Activated T-cell treated with anti-CD3 and anti-CD28 coated beads for 48 hours (primary cell): ENCODE results near the gene FREM2.

Experiments used
- DNase-seq: peaks from one replicate; pipeline ENCODE4 v3.0.0-alpha.2; 2020; ENCODE audit warnings: low read depth

Gene FREM2

DNA sequence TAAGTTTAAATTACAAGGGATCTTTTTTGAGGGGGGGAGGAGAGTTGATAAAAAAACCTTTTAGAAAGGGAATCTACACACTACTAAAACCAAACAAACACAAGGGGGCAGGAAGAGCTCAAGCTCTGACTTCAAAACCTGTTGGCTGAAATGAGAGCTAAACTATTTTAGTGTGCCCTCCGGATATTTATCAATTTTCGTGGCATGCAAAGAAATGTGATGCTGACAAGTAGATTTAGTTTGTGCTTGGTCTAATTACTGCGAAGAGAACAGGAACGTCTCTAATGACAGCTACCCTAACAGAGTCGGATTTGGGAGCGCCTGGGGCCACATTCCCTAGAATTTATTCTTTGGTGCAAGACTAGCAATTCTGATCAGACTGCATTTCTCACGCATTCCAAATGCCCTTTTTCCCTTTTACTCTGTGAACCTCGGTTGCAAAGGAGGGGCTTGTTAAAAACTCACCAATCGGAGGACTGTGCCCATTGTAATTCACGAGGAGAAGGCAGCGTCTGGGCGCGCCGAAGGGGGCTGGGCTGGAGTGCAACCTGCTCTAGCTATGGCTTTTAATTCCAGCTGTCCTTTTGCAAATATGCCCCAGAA, 802 bp upstream of the FREM2 start:
- DNase-seq = no peak

DNA sequence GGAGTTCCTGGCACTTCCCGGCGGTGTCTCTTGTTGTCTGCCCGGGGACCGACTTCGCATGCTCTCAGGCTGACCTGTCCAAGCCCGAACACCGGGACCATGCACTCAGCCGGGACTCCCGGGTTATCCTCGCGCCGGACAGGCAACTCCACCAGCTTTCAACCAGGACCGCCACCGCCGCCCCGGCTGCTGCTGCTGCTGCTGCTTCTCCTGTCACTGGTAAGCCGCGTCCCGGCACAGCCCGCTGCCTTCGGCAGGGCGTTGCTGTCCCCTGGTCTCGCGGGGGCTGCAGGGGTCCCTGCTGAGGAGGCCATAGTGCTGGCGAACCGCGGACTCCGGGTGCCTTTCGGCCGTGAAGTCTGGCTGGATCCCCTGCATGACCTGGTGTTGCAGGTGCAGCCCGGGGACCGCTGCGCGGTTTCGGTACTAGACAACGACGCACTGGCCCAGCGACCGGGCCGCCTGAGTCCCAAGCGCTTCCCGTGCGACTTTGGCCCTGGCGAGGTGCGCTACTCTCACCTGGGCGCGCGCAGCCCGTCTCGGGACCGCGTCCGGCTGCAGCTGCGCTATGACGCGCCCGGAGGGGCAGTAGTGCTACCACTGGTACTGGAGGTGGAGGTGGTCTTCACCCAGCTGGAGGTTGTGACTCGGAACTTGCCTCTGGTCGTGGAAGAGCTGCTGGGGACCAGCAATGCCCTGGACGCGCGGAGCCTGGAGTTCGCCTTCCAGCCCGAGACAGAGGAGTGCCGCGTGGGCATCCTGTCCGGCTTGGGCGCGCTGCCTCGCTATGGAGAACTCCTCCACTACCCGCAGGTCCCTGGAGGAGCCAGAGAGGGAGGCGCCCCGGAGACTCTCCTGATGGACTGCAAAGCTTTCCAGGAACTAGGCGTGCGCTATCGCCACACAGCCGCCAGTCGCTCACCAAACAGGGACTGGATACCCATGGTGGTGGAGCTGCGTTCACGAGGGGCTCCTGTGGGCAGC, 661 bp downstream of the FREM2 start:
- DNase-seq = no peak

DNA sequence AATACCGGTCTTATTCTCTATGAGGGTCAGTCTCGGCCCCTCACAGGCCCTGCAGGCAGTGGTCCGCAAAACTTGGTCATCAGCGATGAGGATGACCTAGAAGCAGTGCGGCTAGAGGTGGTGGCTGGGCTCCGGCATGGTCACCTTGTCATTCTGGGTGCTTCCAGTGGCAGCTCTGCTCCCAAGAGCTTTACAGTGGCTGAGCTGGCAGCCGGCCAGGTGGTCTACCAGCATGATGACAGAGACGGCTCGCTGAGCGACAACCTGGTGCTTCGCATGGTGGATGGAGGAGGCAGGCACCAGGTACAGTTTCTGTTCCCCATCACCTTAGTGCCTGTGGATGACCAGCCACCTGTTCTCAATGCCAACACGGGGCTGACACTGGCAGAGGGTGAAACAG, 1.8 kb downstream of the FREM2 start:
- no peak for DNase-seq

DNA sequence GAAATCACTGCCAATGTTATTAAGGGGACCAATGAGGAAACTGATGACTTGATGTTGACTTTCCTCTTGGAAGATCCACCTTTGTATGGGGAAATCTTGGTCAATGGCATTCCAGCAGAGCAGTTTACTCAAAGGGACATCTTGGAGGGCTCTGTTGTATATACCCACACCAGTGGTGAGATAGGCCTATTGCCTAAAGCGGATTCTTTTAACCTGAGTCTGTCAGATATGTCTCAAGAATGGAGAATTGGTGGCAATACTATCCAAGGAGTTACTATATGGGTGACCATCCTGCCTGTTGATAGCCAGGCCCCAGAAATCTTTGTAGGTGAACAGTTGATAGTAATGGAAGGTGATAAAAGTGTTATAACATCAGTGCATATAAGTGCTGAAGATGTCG, 3.4 kb downstream of the FREM2 start:
- no peak for DNase-seq

DNA sequence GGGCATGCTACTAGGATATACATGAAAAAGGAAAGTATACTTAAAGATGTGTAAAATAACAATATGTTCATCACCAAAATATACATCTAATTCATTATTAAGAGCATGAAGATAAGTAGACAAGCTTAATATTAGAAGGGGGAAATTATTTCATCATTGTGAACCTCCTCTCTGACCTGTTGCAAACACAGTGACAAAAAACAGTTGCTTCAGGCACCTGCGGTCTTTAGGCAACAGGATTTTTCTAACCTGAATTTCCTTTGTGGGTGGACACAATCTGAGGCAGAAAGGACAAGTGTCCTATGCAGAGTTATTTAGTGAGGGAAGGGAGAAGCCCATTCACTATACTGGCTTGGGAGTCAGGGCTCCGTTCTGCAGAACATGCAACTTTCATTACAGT, 6.3 kb downstream of the FREM2 start:
- no peak for DNase-seq

DNA sequence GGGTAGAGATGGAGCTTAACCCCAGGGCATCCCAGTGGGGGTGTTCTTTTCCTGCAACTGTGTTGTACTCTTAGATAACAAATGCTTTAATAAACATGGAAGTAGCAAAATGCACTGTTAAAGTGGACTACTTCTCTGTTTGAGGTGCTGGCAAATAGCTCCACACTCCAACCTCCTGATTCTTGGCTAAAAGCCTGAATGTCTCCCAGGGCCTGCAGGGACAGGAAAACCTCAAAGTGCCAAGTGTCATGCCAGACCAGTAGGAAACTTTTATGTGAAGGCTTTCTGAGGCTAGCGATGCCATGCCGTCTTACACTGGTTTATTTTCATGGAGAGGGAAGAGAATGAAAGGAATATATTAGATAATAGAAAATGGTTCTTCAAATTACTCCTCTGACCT, 6.8 kb downstream of the FREM2 start:
- DNase-seq = no peak

DNA sequence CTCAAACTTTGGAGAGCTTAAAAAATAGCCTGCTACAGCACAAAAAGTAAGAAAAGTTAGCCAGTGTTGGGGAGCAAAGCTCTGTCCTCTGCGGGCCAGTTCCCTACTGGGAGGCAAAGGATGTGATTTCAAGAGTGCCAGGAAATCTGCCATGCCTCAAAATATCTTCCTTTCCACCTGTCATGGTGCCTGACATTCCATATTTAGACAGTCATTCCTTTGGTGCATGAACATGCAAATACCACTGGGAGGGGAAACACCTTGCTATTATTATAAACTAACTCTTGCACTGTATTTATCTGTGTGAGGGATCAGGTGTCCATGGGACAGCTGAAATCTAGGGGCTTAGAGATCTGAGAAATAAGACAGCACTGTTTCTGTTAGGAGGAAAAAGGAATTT, 10.3 kb downstream of the FREM2 start:
- DNase-seq = no peak

DNA sequence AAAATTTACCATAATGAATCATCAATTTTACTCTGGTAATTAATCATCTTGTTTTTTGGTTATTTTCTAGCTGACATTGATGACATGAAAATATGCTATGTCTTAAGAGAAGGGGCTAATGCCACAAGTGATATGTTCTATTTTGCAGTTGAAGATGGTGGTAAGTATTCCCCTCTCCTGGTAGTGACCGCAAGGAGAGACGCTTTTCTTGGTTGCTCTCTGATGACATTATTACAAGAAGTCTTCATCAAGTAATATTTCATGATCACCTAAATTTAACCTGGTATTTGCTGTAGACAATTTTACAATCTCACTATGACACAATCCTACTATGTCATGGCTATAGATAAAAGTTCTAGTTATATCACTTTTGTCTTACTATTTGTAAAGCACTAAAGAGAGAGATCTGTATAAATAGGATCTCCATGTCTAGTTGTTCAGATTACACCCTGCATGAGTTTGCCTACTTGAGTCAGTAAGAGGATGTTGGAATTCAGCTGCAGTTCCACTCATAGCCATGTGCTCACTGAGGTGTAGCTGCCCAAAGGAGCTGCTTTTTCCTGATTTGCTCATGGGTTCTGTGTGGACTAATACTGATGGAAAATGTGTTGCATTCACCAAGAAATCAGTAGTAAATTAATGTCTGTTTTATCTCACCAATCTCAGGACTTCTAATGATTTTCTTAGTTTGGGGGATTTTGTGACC, 10.9 kb downstream of the FREM2 start:
- no peak for DNase-seq

DNA sequence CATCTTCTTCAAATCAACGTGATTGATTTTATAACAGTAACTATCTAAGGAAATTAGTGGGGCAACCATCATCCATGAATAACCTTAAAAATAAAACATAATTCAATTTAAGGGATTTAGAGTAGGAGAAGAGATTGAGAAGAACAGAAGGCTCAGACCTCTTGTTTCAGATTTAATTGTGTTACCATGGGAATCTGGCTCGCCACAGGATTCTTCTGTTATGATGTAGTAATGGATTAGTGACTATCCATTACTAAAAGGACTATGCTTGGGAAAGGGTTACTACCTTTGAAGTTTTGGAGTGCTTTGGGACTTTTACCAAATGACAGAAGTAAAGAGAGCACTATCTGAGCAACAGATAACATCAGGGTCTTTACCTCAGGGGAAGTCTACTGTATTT, 13.2 kb downstream of the FREM2 start:
- DNase-seq = no peak

DNA sequence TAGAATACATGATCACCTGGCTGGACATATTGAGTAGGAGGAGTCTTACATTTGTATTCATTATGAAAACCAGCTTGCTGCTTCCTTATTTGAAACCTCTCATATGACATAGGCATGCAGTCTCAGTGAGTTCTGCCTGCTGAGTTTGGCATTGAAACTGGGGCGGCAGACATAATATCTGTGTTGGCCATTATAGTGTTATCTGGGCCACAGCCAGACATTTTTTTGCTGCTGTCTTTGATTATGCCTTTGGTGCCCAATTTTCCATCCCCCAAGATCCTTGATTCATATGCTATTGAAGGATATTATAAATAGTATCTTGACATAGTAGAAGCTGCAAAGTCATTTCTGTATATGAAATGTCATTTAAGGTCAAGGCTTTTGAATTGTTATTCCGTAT, 15.8 kb downstream of the FREM2 start:
- DNase-seq = no peak

DNA sequence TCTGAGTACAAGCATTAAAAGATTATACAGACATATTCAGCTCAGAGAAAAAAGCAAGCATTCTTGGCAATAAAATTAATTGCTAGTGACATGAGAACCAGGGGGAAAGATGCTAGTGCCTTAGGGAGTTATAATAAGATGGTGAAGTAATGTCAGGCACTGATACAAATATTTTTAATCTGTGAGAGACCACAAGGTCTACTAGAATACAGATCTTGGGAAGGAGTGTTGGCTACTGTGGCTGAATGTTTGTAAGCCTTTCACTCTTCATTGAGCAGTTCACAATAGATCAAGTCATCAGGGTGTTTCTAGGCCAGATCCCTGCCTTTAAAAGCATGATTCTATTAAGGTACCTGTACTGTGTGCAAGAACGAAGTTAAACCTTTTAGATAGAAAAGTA, 16.4 kb downstream of the FREM2 start:
- no peak for DNase-seq

DNA sequence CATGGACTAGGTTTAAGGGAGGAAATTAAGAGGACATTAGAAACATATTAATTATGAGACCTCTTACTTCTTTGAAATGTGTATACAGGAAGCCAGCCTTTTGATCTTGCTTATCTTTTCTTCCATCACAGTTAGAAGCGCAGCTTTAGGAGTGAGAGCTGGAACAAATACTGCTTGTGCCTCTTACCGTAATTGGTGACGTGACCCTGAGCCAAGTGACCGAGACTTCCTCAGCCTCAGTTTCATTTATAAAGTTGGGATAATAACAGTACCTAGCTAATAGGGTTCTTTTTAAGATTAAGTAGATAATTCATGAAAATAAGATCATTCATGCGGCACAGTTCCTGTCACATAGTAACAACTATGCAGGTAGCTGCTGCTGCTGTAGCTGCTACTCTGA, 18.5 kb downstream of the FREM2 start:
- no peak for DNase-seq

DNA sequence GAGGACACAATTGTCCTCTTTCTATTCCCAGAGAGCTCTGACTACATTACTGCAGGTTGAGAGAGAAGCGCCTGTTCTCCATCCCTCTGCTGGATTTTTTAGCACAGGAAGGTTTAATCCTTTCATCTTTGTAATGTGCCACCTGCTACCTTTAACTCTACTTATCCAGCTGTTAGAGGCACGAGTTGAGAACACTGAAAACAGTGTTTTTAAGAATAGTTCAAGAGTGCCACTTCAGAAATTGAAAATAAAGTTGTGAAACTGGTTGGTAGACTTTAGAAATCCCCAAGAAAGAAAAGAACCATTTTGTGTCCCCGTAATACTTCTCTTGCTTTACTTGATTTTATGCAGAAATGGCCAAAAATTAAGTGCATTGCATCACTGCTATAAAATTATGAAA, 20.6 kb downstream of the FREM2 start:
- DNase-seq = no peak

DNA sequence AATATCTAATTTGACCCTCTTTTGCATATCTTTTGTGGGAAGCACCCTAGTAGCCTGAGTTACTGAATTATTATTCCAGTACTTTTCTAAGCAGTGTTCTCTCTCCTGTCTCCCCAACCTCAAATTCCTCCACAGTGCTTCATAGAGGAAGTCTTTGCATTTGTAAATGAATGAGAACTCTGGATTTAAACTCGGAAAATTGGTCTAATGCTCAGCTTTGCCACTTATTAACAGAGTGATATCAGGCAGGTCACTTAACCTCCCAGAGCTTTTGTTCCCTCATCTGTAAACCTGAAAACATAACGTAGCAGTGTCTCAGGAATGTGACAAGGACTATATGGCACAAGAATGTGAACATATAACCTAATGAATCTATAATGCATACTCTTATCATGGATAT, 26.2 kb downstream of the FREM2 start:
- no peak for DNase-seq

DNA sequence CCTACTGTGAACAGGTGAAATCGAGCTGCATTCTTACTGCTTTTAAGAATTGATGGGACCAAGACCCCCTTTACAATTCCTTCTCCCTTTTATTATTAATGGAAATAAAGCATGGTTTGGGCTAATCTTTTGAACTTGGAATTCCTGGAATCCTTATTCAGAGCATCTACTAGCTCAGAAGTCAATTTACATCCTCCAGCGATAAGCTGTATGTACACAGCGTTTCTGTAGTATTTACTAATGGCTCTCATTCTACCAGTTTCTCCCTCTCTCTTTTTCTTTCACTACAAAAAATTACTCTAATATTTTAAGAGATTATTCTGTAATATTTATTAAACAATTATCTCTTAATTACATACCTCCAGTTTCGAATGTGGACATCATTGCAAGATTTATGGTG, 31.5 kb downstream of the FREM2 start:
- no peak for DNase-seq

DNA sequence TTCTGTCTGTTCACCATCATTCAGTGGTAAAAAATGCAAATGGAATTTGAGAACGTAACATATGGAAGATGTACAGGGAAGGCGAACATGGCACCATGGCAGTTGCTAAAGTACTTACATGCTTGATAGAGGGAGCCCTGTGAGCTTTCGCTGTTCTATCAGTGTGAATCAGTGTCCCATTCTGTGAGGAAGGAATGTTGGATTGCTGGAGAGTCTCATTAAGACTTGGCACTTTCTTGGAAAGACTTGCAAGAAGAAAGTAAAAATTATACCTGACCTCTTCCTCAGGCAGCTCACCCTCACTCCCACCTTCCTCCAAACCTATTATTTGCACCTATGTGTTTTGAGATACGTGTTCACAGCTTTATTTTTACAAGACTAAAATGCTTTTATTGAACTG, 43.5 kb downstream of the FREM2 start:
- DNase-seq = no peak

DNA sequence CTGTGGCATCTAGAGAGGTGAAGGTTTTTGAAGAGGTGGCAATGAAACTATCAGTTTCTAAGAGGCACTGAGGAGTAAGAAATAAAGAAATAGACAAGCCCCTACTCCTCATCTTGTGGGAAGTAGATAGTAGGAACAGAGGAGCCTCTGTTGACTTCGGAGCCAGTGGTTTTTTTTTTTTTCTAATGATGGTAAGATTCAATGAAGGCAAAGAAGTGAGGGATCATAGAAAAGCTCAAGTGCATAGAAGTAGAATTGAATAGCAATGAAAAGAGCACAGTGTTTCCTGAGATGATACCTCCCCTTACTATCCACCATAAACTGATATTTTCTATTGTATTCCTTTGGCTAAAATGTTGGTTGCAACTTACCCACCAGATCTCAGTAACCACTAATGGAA, 46.3 kb downstream of the FREM2 start:
- DNase-seq = no peak

DNA sequence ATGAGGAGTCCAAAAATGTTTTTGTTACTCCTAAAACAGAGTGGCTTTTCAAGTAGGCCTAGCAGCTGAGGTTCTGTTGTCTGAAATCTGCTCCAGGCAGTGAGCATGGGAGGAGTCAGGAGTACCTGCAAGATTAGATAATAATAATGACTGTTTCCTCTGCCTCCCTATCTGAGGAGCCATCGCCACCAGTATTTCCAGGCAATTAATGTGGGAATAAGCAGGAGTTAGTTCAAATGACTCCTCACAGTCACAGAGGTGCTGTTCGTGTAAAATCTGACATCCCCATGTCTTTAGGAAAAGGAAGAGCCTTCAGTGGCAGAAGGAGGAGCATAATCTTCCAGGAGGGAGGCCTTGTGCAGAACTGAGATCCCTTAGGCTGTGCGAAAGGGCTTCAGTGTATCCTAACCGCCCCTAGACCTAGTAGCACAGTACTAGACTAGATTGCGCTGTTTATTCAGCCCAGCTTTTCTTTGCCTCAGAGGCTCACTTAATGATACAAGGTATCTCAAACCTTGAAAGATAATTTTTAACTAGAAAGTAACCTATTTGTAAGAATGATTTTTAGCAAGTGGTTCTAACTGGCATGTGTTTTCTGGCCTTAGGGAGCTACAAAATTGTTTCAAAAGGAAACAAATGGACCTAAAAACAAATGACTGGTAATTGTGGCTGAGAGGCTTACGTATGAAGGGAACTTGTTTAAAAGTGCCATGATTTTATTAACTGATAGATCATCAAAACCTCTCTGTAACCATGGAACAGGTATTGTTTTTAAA, 49.0 kb downstream of the FREM2 start:
- DNase-seq = no peak

DNA sequence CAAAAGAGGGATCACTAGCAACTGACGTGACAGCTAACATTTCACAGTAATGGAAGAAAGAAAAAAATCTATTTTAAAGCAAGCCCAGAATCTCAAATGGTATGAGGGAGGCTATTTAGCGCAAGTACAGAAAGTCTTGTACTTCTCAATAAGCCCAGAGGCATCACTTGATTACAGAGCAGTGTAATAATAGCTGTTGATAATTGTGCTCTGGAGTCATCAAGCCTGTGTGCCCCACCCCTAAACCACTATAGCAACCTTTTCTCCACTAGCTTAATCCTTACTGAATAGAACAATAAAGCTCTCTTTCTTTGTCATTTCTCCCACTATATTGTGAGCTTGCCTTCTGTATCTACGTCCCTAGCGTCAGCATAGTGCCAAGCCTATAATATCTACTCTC, 56.6 kb downstream of the FREM2 start:
- DNase-seq = no peak

DNA sequence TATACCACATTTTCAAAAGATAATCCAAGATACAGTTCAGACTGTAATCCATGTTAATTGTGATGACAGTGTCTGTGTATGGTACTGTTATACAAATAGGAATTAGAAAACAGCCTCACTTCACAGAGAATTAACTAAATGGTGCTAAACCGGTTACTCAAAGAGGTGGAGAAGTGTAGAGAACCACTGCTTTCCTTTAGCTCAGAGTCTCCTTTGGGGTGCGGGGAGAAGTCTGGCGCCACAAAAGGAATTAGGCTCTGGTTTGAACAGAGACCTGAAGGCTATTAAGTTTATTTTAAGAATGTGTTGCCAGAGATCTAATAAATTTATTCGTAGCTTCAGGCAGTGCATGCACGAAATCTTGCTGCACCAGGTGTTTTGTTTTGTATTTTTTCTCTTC, 65.8 kb downstream of the FREM2 start:
- no peak for DNase-seq

DNA sequence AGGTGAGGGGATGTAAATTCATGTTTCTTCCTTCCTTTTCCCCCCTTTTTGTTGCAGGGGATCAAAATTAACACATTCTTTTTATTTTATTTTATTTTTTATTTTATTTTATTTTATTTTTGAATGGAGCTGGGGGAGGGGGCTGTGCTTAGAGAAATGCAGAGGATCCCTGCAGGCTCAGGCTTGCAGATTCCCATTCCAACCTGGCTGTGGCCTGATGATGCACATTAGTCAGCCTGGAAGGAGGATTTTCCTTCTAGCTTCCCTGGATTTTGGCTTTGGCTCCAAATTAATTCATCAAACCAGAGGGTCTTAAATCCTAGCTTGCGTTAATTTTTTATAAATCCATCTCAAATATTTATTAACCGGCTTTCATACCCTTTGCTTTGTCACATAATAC, 67.0 kb downstream of the FREM2 start:
- no peak for DNase-seq

DNA sequence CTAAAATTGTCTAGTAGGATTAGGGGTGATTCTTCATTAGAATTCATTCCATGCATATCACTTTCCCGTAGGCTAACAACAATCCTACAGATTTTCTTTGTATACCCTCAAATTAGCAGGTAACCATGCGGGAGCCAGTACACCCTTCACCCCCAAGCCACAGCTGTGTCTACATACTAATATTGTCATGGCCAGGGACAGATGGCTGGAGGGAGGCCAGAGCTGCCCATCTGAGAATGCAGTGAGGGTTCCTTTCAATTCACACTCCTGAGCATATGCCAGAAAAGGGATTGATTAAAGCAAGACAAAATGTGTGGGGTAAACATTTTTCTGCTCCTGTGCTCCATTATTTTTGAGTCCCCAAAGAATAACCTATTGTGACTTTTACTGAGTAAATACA, 68.9 kb downstream of the FREM2 start:
- no peak for DNase-seq
